ENCODE data around the gene GPR158.

Gene GPR158

DNA sequence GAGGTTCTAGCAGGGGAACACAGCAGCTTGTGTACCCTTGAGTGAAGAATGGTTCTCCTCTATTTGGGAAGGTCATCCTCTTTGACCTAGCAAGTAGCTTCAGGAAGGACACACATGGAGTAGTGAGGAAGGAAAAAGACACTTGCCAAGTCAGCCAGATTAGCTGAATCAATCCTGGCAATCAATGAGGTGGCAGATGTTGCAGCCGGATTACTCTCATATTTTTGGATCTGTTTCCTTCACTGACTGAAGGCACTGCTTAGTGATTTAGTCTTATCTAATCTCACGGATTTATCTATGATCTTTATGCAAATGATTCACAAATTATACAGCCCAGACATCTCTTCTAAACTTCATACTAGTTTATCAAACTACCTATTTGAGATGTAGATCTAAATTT, 218.8 kb downstream of the GPR158 start:
- no peak for DNase-seq (ENCODE audit: low read depth in 2 of 2, low spot score in 1 of 2)

DNA sequence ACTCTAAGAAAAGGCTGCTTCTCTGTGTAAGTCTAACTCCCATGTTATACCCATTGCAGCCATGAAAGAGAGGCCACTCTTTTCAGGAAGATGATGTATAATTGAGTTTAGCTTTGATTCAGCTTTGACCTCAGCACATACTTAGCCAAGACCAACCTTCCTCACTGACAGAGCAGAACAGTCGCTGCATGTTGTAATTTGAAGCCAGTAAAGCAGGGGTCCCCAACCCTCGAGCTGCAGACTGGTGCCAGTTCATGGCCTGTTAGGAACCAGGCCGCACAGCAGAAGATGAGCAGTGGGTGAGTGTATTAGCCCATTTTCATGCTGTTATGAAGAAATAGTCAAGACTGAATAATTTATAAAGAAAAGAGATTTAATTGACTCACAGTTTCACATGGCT, 223.9 kb downstream of the GPR158 start:
- DNase-seq (ENCODE audit: low read depth in 2 of 2, low spot score in 1 of 2), result no peak

DNA sequence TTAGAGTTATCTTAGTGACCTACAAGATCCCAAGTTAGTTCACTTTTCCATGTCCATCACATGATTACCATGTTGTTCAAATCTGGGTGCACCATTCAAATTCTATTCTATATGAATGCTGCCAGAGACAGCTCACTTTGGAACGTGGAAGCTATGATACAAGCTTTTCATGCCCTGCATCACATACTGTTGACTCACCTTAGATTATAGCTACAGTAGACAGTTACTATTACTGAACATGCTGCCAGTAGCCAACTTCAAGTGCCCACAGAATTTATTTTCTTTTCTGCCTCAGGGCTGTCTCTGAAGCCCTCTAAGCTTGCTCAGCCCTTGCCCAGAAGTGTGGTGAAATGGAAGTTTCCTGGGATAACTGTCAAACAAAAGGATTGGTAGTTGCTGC, 231.1 kb downstream of the GPR158 start:
- DNase-seq (ENCODE audit: low read depth in 2 of 2, low spot score in 1 of 2), result no peak

DNA sequence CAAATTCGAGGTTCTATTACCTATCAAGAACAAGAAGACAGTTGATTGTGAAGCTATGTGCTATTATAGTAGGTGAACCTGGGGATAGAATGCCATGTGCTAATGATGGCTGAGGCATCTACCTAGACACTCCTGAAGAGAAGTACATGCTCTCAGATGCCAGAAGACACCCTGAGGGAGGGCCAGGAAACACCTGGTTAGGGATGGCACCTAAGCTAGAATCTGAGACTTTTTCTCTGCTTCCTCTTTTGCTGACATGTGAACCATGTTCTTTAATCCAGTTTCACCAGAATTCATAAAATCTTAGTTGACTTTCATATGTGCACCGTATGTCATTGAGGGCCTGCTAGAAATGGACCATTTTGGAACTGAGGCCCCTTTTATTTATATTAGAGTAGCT, 242.8 kb downstream of the GPR158 start:
- no peak for DNase-seq (ENCODE audit: low read depth in 2 of 2, low spot score in 1 of 2)

DNA sequence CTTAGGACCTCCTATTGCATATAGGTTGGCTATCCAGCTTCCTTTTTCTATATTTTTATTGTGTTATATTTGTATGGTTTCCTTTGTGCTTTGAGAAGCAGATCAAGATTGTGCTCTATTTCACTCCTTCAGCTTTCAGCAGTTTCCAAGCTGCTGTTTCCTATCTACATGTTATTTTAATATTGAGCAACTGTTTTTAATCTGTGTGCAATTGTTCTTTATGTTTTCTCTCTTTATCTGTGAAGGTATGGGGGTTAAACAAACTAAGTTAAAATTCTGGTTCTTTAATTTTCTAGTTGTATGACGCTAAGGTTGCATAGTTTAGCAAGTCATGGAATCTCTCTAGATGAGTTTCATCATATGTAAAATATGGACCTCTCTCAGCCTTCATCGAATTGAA, 251.0 kb downstream of the GPR158 start:
- no peak for DNase-seq (ENCODE audit: low read depth in 2 of 2, low spot score in 1 of 2)

DNA sequence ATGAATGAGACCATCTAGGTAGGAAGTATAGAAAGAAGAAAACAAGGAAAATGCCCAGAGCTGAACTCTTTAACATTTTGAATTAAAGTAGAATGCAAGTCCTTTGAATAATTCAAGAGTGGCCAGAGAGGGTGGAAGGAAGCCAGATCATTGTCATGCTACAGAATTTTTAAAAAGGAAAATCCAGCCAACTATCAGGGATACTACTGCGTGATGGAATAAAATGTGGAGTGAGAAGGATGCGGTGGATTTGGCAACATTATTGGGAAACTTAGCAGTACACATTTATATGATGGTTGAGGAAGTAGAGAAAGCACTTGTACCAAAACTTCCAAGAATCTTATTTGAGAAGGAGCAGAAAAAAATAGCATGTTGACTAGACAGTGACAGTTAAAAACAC, 261.6 kb downstream of the GPR158 start:
- no peak for DNase-seq (ENCODE audit: low read depth in 2 of 2, low spot score in 1 of 2)

DNA sequence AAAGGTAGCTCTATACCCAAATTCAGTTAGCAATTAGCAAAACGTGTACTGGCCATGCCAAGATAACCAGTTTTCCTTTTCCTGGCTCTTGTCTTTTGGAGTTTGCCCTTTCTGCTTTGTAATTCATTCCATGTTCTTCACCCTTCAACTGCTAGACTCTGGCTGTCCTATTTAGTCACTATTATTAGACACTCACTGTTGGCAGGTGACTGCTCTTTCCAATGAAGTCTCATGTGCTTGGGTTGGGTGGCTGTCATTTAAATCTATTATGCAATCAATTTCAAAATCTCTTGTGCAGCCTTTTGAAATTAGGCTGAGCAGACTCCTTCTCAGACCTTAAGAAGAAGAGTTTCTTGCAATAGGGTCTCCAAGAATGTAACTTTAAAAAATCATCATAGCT, 266.5 kb downstream of the GPR158 start:
- DNase-seq (ENCODE audit: low read depth in 2 of 2, low spot score in 1 of 2), result no peak

DNA sequence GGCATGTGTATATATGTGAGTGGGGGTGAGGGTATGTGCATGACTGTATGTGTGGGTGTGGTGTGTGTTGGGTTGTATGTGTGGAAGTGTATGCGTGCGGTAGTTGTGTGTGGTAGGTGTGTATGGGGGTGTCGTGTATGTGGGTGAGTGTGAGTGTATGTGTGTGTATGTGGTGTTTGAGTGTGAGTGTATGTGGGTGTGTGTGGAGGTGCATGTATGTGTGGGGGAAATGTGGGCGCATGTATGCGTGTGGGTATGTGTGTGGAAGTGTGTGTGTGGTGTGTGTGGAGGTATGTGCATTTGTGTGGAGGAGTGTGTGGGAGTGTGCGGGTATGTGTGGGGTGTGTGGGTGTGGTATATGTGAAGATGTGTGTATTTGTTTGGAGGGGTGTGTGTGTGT, 269.5 kb downstream of the GPR158 start:
- DNase-seq (ENCODE audit: low read depth in 2 of 2, low spot score in 1 of 2), result no peak

DNA sequence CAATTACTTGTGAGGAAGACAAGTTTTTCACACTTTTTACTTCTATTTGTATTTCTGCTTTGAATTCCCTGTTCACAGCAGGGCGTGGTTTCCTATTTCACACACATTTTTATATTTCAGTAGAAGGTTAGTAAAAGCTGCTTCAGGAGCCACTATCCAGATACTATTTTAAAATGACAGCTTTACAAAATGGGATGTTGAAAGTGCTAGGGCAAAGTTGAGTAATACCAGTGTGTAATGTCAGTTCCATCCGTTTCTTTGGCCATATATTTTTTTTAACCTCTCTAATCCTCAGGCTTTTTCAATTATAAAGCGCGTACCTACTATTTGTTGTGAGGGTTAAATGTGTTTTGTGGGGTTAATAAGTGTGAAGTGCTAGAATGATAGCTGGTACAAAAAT, 276.6 kb downstream of the GPR158 start:
- no peak for DNase-seq (ENCODE audit: low read depth in 2 of 2, low spot score in 1 of 2)

DNA sequence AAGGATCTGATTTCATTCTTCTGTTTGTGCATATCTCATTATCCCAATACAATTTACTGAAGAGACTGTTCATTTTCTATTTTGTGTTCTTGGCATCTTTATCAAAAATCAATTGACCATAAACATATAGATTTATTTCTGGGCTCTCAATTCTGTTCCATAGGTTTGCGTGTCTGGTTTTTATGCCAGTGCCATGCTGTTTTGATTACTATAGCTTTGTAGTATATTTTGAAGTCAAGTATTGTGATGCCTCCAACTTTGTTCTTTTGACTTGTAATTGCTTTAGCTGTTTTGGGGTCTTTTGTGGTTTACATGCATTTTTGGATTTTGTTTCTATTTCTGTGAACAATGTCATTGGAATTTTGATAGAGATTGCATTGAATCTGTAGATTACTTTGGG, 278.8 kb downstream of the GPR158 start:
- no peak for DNase-seq (ENCODE audit: low read depth in 2 of 2, low spot score in 1 of 2)

DNA sequence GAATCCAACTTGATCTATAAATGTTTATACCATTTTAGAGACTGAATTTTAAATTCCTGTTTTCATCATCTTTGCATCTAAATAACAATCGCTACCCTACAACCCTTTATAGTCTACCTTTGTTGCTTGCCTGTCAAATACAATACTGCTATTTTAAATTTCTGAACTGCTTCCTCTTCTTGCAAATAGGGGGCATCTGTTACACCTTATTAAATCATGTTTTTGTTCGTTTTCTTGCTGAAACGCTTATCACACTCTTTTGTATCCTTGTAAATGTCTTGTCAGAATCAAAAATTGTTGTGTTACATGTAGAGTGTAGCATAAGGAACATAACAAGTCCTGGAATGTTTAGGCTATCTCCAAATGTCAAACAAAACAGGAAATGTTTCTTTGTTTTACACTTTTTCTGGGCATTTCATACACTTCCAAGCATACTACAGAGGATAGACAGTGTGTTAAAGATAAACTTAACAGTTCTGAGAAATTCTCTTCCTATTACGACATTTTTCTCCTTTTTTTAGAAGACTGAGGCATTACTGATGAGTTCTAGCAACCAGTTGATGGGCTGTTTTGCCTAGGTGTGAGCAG, 281.3 kb downstream of the GPR158 start:
- DNase-seq (ENCODE audit: low read depth in 2 of 2, low spot score in 1 of 2), result no peak

DNA sequence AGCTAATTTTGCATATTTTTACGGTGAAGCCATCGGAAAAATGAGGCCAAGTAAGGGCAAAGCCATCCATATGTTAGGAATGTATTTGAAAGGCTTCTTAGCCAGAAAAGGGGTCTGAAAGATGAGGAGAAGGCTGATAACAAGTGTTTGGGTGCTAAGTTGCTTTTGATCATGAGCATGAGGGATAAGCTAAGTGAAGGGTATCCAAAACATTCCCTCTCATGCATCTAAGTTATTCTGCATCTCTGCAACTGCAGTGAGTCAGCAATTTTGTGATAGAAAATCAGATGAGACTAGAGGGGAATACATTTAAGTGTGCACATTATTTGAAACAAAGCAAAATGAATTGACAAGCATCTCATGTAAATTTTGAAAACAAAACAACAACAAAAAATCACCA, 282.8 kb downstream of the GPR158 start:
- no peak for DNase-seq (ENCODE audit: low read depth in 2 of 2, low spot score in 1 of 2)

DNA sequence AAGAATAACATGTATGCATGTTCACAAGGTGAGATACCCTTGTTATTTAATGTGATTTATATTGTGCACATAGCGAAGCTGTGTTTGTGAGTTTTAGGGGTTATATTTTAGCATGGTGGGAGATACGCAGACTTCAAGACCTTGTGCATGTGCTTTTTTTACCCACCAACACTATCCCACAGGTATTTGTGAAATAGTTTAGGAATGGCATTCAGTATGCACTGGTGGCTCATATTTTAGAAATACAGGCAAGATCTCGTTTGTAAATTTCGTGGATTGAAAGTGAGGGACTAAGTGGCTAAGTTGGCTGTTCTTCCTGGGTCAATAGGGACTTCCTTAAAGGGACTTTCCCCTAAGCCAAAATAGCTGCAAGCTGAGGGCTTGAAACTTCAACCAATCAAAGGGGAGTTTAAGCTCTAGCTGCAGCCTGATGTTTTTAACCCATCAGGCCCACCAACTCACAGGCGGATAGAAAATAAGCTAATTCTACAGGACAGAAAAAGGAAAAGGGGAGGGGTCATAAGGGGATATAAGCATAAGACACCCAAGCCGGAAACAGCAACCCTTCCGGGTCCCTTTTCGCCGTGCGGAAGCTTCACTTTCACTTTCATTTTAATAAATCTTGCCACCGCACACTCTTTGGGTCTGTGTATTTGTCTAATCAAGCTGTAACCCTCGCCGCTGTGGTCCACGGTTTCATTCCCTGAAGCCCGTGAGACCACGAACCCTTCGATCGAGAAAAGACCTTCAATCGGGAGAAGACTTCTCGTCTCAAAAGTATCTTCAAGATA, 291.0 kb downstream of the GPR158 start:
- no peak for DNase-seq (ENCODE audit: low read depth in 2 of 2, low spot score in 1 of 2)

DNA sequence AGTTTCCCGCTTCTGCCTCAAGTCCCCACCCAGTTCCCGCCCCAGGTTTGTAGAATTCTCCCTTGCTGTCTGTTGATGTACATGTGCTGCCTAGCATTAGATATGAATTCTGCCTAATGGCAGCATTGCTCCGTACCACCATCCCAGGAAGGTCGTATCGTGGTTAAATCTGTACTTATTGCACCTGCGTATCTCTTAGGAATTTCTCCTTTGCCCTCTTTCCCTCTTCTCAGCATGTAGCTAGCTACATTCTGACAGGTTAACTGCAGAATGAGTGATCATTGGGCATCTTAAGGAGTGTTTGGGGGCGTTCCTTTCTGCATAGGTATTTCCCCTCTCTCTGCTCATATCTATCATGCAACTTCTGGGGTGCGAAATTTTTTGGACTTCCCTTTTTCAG, 293.1 kb downstream of the GPR158 start:
- no peak for DNase-seq (ENCODE audit: low read depth in 2 of 2, low spot score in 1 of 2)

DNA sequence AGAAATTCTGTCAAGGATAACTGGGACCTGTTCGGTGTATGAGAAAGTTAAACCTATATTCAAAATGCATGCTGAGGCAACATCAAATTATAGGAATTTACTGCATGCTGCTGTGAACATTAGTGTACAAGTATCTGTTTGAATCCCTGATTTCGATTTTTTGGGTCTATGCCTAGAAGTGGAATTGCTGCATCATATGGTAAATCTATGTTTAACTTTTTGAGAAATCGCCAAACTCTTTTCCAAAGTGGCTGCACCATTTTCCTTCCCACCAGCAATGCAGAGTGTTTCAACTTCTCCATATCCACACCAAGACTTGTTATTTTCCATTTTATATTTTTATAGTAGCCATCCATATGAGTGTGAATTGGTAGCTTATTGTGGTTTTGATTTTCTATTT, 306.7 kb downstream of the GPR158 start:
- no peak for DNase-seq (ENCODE audit: low read depth in 2 of 2, low spot score in 1 of 2)

DNA sequence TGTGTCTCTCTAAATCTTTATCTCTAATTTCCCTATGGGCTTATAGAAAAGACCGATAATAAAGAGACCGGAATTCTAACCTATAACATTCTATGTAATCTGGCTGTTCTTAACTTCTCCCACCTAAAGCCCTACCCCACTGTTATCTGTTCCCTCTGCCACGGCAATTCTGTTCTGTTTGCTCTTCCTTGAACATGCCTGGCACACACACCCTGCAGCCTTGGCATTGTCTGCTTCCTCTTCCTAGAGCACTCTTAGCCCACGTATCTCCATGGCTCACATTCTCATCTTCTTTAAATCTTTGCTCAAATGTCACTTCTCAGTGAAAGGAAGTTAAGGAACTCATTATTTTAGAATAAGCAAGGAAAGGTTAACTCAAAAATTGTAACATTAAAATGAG, 309.2 kb downstream of the GPR158 start:
- DNase-seq (ENCODE audit: low read depth in 2 of 2, low spot score in 1 of 2), result no peak

DNA sequence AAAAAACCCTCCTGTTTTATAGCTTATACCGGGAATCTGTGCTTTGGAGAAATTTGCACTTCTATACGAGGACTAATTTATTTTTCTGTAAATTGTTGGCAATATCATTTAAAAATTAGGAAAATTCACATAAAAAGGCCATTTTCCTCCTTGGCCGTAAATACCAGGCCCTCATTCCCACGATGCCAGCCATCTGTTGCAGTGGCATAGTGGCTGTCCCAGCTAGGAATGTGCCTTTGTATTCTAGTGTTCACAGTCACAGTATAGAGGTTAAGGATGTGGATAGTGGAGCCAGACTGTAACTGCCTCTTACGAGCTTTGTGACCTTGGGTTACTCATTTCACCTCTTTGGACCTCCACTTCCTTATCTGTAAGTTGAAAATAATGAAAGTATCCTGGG, 312.5 kb downstream of the GPR158 start:
- no peak for DNase-seq (ENCODE audit: low read depth in 2 of 2, low spot score in 1 of 2)

DNA sequence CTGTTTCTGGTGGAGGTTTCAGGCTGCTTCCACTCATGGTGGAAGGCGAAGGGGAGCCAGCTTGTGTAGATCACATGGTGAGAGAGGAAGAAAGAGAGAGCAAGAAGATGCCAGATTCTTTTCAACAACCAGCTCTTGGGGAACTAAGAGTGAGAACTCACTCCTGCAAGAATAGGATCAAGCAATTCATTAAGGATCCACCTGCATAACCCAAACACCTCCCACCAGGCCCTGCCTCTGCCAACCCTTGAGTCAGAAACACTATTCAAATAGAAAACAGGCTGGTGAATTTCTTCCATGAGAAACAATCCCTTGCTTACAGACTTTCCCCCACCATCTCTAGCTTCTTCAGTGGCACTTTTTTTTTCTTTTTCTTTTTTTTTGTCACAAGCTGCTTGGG, 317.2 kb downstream of the GPR158 start:
- DNase-seq (ENCODE audit: low read depth in 2 of 2, low spot score in 1 of 2), result no peak

DNA sequence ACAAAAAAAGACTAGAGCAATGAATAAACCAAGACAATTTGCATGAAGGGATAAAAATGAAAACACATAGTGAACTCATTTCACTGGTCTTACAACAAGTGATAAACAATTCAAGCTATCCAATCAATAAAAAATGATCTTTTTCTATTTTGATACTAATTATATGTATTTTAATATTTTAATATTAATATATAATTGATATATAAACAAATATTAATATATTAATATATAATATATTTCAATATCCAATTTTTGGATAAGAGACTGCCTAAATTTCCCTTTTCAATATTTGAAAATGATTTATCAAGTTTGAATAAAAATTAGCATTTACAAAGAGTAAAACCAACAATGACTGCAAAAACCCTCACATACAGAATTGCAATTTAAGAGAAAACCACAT, 317.9 kb downstream of the GPR158 start:
- DNase-seq (ENCODE audit: low read depth in 2 of 2, low spot score in 1 of 2), result no peak

DNA sequence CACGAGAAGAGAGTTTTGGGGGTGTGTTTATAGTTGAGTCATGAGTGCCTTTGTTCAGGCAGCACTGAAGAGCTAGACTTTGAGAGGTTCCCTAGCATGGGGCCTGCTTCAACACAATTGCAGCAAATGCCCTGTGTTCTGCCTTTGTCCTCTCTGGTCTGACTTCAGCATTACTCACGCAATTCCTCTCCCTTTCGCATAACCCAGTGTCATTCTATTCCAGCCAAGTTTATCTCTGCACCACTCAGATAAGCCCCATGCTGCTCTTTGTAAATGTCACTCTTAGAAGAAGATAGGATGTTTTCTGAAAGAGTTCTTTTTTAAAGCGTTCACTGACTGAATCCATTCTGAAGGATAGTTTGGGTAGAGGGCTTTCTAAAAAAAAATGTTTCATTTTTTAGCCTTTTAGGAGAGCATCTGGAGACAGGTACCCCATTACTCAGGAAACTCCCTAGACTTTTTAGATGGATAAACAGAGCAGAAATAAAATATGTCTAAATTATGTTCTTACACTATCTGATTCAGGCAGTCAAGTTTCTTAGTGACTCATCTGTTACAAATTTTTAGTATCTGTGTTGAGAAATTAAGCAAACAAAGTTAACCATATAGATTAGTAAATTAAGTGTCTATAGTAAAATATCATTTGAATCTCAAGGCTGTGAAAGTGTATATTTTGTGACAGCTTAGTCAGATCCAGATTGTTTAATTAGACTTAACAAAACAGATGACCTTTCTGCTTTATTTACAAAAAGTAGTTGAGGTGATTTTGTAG, 318.5 kb downstream of the GPR158 start:
- DNase-seq (ENCODE audit: low read depth in 2 of 2, low spot score in 1 of 2), result no peak

DNA sequence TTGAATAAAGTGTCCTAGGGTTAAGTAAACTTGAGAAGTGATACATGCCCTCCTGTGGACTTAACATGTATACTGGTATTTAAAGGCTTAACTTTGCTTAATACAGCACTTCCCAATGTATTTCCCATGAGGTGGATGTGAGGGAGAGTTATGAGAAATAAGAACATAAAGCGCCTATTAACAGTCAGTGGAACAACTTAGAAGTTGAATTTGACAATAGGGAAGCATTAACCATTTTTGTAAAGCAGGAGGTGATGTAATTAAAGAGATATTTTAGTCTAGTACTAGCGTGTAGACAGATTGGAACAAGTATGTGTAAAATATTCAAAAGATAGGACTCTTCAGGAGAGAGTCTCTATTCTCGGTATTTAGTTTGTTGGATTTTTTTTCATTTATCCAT, 322.4 kb downstream of the GPR158 start:
- DNase-seq (ENCODE audit: low read depth in 2 of 2, low spot score in 1 of 2), result no peak

DNA sequence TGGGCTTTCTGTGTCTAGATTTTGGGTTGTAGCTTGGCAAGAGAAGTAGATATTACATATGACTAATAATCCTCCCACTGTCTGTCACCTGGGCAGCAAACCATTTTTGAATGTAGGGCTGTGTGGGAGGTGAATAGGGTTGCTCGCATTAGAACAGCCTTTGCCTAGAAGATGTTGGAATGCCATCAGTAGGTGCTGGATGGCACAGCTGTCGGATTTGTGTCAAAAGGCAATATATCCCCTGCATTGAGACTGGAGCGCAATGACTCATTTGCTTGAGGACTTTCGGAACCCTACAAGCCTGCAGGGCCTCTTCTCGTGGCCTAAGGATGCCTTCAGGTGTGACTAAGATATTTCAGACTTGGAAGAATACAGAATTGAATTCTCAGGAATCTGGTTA, 323.8 kb downstream of the GPR158 start:
- DNase-seq (ENCODE audit: low read depth in 2 of 2, low spot score in 1 of 2), result no peak
